Endothelial cell of umbilical vein (primary cell): Measurements from ENCODE around the gene GRM7. TPM values are rescaled to one million over a fixed set of nuclear protein-coding genes. Genes with fewer than 3 reads are reported as not detected.

Source experiments
- BruUV-seq: library from RNA; stranded (reverse); fragments of 400-500 nt; replicated peaks from 2 replicates; lab custom pipeline; 2021; lab: Mats Ljungman, UMichigan
- CTCF ChIA-PET: fragments of 300-600, 350-600 bp; sonication (Branson Sonifier 250); formaldehyde crosslinking; loops from one replicate; lab custom pipeline; 2021; ENCODE audit warnings: antibody characterized with exemption, inconsistent platforms; lab: Charles Lee
- POLR2A ChIA-PET: fragments of 300-600, 350-600 bp; sonication (Branson Sonifier 250); formaldehyde crosslinking; loops from one replicate; lab custom pipeline; 2021; ENCODE audit warnings: antibody characterized with exemption, inconsistent platforms; lab: Charles Lee
- DNase-seq: peaks from one replicate; pipeline ENCODE4 v3.0.0-alpha.2; 2011; ENCODE audit warnings: low read depth, low spot score
- FAIRE-seq: peaks from 2 replicates; lab custom pipeline; 2011; peaks lifted over from hg19 to GRCh38; lab: Jason Lieb, UNC
- H2AFZ ChIP-seq: 2 replicates; pipeline ENCODE4 v1.6.0; 2012; ENCODE audit warnings: low read depth, low read length, control low read depth, inconsistent platforms
- H3K27ac ChIP-seq: 2 replicates; pipeline ENCODE4 v1.5.1; 2011; ENCODE audit warnings: low read depth, mild to moderate bottlenecking, control low read depth, low read length, moderate library complexity; ENCODE audit not compliant: insufficient read depth
- H3K27me3 ChIP-seq, 2 experiments: 2 replicates each; pipeline versions ENCODE4 v1.6.0 to v1.6.1; 2011; ENCODE audit warnings: low read length in 2 of 2, mixed read lengths in 1 of 2; ENCODE audit not compliant: control insufficient read depth in 2 of 2, insufficient read depth in 2 of 2
- H3K36me3 ChIP-seq, 2 experiments: 2 replicates in 1 of 2; 3 replicates in 1 of 2; pipeline ENCODE4 v1.5.1; 2011; ENCODE audit warnings: low read length in 2 of 2, mild to moderate bottlenecking in 1 of 2, moderate library complexity in 1 of 2; ENCODE audit not compliant: control insufficient read depth in 2 of 2, insufficient read depth in 2 of 2; ENCODE audit errors: extremely low read depth in 1 of 2
- H3K4me1 ChIP-seq: 3 replicates; pipeline ENCODE4 v1.5.1; 2011; ENCODE audit warnings: mild to moderate bottlenecking, low read length; ENCODE audit not compliant: control insufficient read depth, insufficient read depth; ENCODE audit errors: extremely low read depth
- H3K4me2 ChIP-seq: 2 replicates; pipeline ENCODE4 v1.6.1; 2011; ENCODE audit warnings: low read length, control low read depth, mixed read lengths; ENCODE audit not compliant: insufficient read depth
- H3K4me3 ChIP-seq, 3 experiments: fragments of 200-600 bp in 1 of 3; sonication (generic), shearing (Covaris generic) in 1 of 3; replicated peaks in 1 of 3; 2 replicates each; pipeline ENCODE4 v1.5.1; 2011 to 2016; ENCODE audit warnings: control low read depth in 3 of 3, low read length in 3 of 3, mild to moderate bottlenecking in 2 of 3, inconsistent platforms in 1 of 3, low read depth in 1 of 3, moderate library complexity in 1 of 3; ENCODE audit not compliant: insufficient read depth in 1 of 3
- H3K79me2 ChIP-seq: 2 replicates; pipeline ENCODE4 v1.6.0; 2012; ENCODE audit warnings: low read length, inconsistent platforms; ENCODE audit not compliant: control insufficient read depth, insufficient read depth
- H3K9ac ChIP-seq: replicated peaks from 2 replicates; pipeline ENCODE3; 2011; ENCODE audit warnings: low read length, control low read depth; ENCODE audit not compliant: insufficient read depth; ENCODE audit errors: extremely low read depth
- H3K9me1 ChIP-seq: replicated peaks from 3 replicates; pipeline ENCODE4 v1.6.0; 2011; ENCODE audit warnings: mild to moderate bottlenecking, low read length; ENCODE audit not compliant: control insufficient read depth, insufficient read depth; ENCODE audit errors: extremely low read depth
- H3K9me3 ChIP-seq: replicated peaks from 2 replicates; pipeline ENCODE4 v1.5.1; 2012; ENCODE audit warnings: low read length, inconsistent platforms; ENCODE audit not compliant: control insufficient read depth, insufficient read depth
- H4K20me1 ChIP-seq: replicated peaks from 2 replicates; pipeline ENCODE3; 2011; ENCODE audit warnings: mild to moderate bottlenecking, low read length; ENCODE audit not compliant: control insufficient read depth, insufficient read depth; ENCODE audit errors: extremely low read depth
- EZH2 ChIP-seq: IDR thresholded peaks from 2 replicates; pipeline ENCODE4 v1.6.1; 2012; ENCODE audit warnings: borderline replicate concordance, low read depth, mild to moderate bottlenecking, moderate library complexity, low read length, inconsistent platforms; ENCODE audit not compliant: severe bottlenecking
- FOS ChIP-seq: IDR thresholded peaks from 2 replicates; pipeline ENCODE4 v1.6.1; 2011; ENCODE audit warnings: mild to moderate bottlenecking, low read length, moderate library complexity, borderline replicate concordance; ENCODE audit not compliant: insufficient read depth
- GATA2 ChIP-seq: IDR thresholded peaks from 2 replicates; pipeline ENCODE4 v1.7.0; 2011; ENCODE audit warnings: low read depth, mild to moderate bottlenecking, moderate library complexity, mixed read lengths, low read length; ENCODE audit not compliant: insufficient read length, insufficient read depth
- JUN ChIP-seq: IDR thresholded peaks from 2 replicates; pipeline ENCODE4 v1.6.1; 2011; ENCODE audit warnings: borderline replicate concordance, low read depth; ENCODE audit not compliant: insufficient read length, insufficient read depth
- MAX ChIP-seq: IDR thresholded peaks from 2 replicates; pipeline ENCODE4 v1.6.1; 2011; ENCODE audit not compliant: insufficient read depth, insufficient read length
- MYC ChIP-seq: IDR thresholded peaks from one replicate; pipeline ENCODE4 v1.6.1; 2011; ENCODE audit warnings: mild to moderate bottlenecking, low read depth, low read length
- POLR2A ChIP-seq: IDR thresholded peaks from 2 replicates; pipeline ENCODE4 v1.6.1; 2012; ENCODE audit warnings: low read depth, mild to moderate bottlenecking, control low read depth, low read length
- POLR2AphosphoS5 ChIP-seq: IDR thresholded peaks from 2 replicates; pipeline ENCODE4 v1.6.1; 2012; ENCODE audit warnings: low read depth, mild to moderate bottlenecking, control low read depth, low read length, moderate library complexity; ENCODE audit not compliant: insufficient read depth
- dilution Hi-C: fragments of 300-500 bp; cut with MboI; formaldehyde crosslinking; loops from one replicate; pipeline ENCODE4 v1.15.0; 2019; ENCODE audit warnings: low sequenced_read_pairs; ENCODE audit not compliant: extremely low pct_ligation_motif_present
- intact Hi-C: fragments of 100-400 bp; cut with micrococcal nuclease; formaldehyde crosslinking; loops from one replicate; pipeline ENCODE4 v1.10.0; 2022
- polyA plus RNA-seq, 4 experiments: library from polyadenylated mRNA; depleted of rRNA in 3 of 4; stranded (reverse) in 3 of 4; unstranded in 1 of 4; fragments of >200 nt; gene quantifications; 2 replicates each; pipeline versions ENCODE4 v1.2.1 to v1.2.3, GENCODE V29; 2011 to 2012; ENCODE audit warnings: missing spikeins in 1 of 4
- total RNA-seq: library from RNA; stranded (reverse); gene quantifications from 2 replicates; pipeline ENCODE4 v1.2.3, GENCODE V29; 2021
- TF ChIP-seq, protein P1 (sequence below), 2 donors: IDR thresholded peaks; 1 replicate in 1 of 2; 2 replicates in 1 of 2; pipeline ENCODE4 v1.5.1; 2011; ENCODE audit warnings: low read length in 2 of 2, mild to moderate bottlenecking in 2 of 2, moderate library complexity in 2 of 2, control low read depth in 1 of 2, inconsistent platforms in 1 of 2, low read depth in 1 of 2; ENCODE audit not compliant: insufficient read depth in 1 of 2; ENCODE audit errors: extremely low read depth in 1 of 2

The GRM7 gene
- total and polyA plus RNA-seq, 2 donors (not counting 3 experiments of a cell fraction or from before 2014, with no cell fraction given), result 0.12 TPM; not detected in 1

DNA sequence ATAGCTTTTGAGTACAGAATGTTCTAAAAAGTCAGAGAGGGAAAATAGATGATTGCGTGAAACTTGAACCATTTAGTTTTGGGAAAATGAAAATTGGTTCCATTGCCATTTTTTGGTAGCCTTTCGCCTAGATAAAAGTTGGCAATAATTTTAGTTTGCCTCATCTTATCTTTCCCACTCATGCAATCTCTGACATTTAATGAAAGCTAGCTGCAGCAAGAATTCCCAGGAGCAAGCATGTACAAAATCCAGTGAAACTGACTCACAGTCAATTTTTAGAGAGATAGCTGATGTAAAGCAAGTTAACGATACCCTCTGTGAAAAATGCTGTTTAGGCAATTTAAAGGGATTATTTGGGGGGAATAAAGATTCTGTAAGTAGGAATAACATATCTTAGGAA is 797.4 kb downstream of the GRM7 start:
- Histone ChIP-seq H3K9ac (no peak overlapping the region), H3K4me1 (no peaks in the 10 kb centered on the region), H3K9me3 (no peaks in the 10 kb centered on the region), H4K20me1 (no peaks in the 10 kb centered on the region), H3K9me1 (no peaks in the 10 kb centered on the region), H3K4me2 (no peak overlapping the region), H3K4me3 (no peak overlapping the region), H3K36me3 (no peaks in the 10 kb centered on the region), H3K79me2 (no peaks in the 10 kb centered on the region), H3K27me3 (no peaks in the 10 kb centered on the region), H2AFZ (no peak overlapping the region), H3K27ac (no peak overlapping the region)
- POLR2A ChIA-PET, result no interaction called here
- DNase-seq, result no peak
- intact Hi-C loops (no loop called here), dilution Hi-C loops (no loop called here)
- FAIRE-seq, result no peak
- CTCF ChIA-PET, result interaction anchor here (2.8 kb wide), 1 partner anchor 13 kb away, joined by 9 read pairs; no protein-coding TSS in a partner anchor
- TF ChIP-seq JUN, result no peak
- no peak for TF ChIP-seq POLR2AphosphoS5
- TF ChIP-seq FOS, result no peak
- TF ChIP-seq MAX, result no peak
- TF ChIP-seq, protein P1, sequence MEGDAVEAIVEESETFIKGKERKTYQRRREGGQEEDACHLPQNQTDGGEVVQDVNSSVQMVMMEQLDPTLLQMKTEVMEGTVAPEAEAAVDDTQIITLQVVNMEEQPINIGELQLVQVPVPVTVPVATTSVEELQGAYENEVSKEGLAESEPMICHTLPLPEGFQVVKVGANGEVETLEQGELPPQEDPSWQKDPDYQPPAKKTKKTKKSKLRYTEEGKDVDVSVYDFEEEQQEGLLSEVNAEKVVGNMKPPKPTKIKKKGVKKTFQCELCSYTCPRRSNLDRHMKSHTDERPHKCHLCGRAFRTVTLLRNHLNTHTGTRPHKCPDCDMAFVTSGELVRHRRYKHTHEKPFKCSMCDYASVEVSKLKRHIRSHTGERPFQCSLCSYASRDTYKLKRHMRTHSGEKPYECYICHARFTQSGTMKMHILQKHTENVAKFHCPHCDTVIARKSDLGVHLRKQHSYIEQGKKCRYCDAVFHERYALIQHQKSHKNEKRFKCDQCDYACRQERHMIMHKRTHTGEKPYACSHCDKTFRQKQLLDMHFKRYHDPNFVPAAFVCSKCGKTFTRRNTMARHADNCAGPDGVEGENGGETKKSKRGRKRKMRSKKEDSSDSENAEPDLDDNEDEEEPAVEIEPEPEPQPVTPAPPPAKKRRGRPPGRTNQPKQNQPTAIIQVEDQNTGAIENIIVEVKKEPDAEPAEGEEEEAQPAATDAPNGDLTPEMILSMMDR (IDR thresholded peaks at IDR 0.05; ENCODE audit: extremely low read depth in 1 of 2, insufficient read depth in 1 of 2, low read depth in 1 of 2, low read length in 2 of 2), result no peak
- no peak for TF ChIP-seq EZH2
- TF ChIP-seq POLR2A, result no peak
- TF ChIP-seq MYC, result no peak
- no peak for TF ChIP-seq GATA2
- no TSS peak for BruUV-seq
